A549 (cell line): ENCODE data around the gene UTS2B. TPM values are rescaled to one million over a fixed set of nuclear protein-coding genes. Genes with fewer than 3 reads are reported as not detected.

Experiments
- ATAC-seq, 2 experiments: fragments of 200-7000 bp in 1 of 2; fragments of >200 bp in 1 of 2; cut with Nextera tagmentation in 1 of 2; cut with Tn5 transposase in 1 of 2; 3 replicates each; pipeline versions ENCODE4 v1.8.0 to v1.9.1; 2018 to 2020; ENCODE audit warnings: mild to moderate bottlenecking in 1 of 2, moderate library complexity in 1 of 2
- CTCF ChIA-PET: fragments of 300-600 bp; sonication (Branson Sonifier 250); formaldehyde crosslinking; extraction: SDS; loops from one replicate; lab custom pipeline; 2021; ENCODE audit warnings: antibody characterized with exemption, inconsistent platforms; lab: Yijun Ruan, JAX
- POLR2A ChIA-PET: fragments of 350-600 bp; formaldehyde crosslinking; extraction: SDS; loops from one replicate; lab custom pipeline; 2021; ENCODE audit warnings: antibody characterized with exemption, inconsistent platforms; lab: Yijun Ruan, JAX
- DNase-seq, 2 experiments: peaks; one replicate each; pipeline versions ENCODE4 v3.0.0 to v3.0.0-alpha.2; 2011 to 2016; ENCODE audit warnings: low read depth in 1 of 2, low spot score in 1 of 2
- FAIRE-seq: peaks from 2 replicates; lab custom pipeline; 2011; peaks lifted over from hg19 to GRCh38; lab: Jason Lieb, UNC
- H3K27ac ChIP-seq, 2 experiments: fragments of >200 bp; sonication (Bioruptor Twin); formaldehyde crosslinking; 3 replicates each; pipeline ENCODE4 v1.5.1; 2016 to 2017
- H3K4me1 ChIP-seq: fragments of >200 bp; sonication (Bioruptor Twin); formaldehyde crosslinking; 3 replicates; pipeline ENCODE4 v1.6.1; 2016
- H3K4me2 ChIP-seq: fragments of >200 bp; sonication (Bioruptor Twin); formaldehyde crosslinking; 3 replicates; pipeline ENCODE4 v1.6.1; 2016
- H3K4me3 ChIP-seq: fragments of >200 bp; sonication (Bioruptor Twin); formaldehyde crosslinking; 3 replicates; pipeline ENCODE4 v1.5.1; 2016
- H3K9me3 ChIP-seq: fragments of >200 bp; sonication (Bioruptor Twin); formaldehyde crosslinking; 3 replicates; pipeline ENCODE4 v1.6.1; 2016
- BHLHE40 ChIP-seq: IDR thresholded peaks from 2 replicates; pipeline ENCODE4 v1.6.1; 2012; ENCODE audit warnings: low read depth, low read length, inconsistent platforms
- EHF ChIP-seq: fragments of 250-450 bp; sonication (Bioruptor Pico); IDR thresholded peaks from 2 replicates; pipeline ENCODE4 v1.5.0; 2020; ENCODE audit warnings: mild to moderate bottlenecking
- EP300 ChIP-seq, 2 experiments: fragments of >200 bp; sonication (Bioruptor Twin); formaldehyde crosslinking; IDR thresholded peaks; 2 replicates in 1 of 2; 3 replicates in 1 of 2; pipeline ENCODE4 v1.6.1; 2016 to 2017
- FOSL2 ChIP-seq, 2 experiments: fragments of 450-650 bp in 1 of 2; fragments of >200 bp in 1 of 2; sonication (Bioruptor Twin) in 1 of 2; formaldehyde crosslinking; IDR thresholded peaks; 2 replicates each; pipeline versions ENCODE4 v1.5.0 to v1.6.1; 2016 to 2020; ENCODE audit warnings: mild to moderate bottlenecking in 1 of 2, moderate library complexity in 1 of 2
- FOXS1 ChIP-seq: fragments of 250-450 bp; sonication (Bioruptor Pico); IDR thresholded peaks from 2 replicates; pipeline ENCODE4 v1.5.0; 2020; ENCODE audit warnings: mild to moderate bottlenecking, moderate library complexity
- GATA3 ChIP-seq: IDR thresholded peaks from 2 replicates; pipeline ENCODE4 v1.6.1; 2012; ENCODE audit warnings: borderline replicate concordance
- HDAC2 ChIP-seq: fragments of 200-600 bp; sonication (generic); IDR thresholded peaks from 2 replicates; pipeline ENCODE4 v1.6.1; 2016
- HEYL ChIP-seq: fragments of 250-450 bp; sonication (Bioruptor Pico); IDR thresholded peaks from 2 replicates; pipeline ENCODE4 v1.8.0; 2021; ENCODE audit warnings: mild to moderate bottlenecking, moderate library complexity
- HOXA7 ChIP-seq: fragments of 250-450 bp; sonication (Bioruptor Pico); IDR thresholded peaks from 2 replicates; pipeline ENCODE4 v1.5.0; 2020; ENCODE audit warnings: mild to moderate bottlenecking, moderate library complexity
- HOXB5 ChIP-seq: fragments of 250-450 bp; sonication (Bioruptor Pico); IDR thresholded peaks from 2 replicates; pipeline ENCODE4 v1.5.0; 2020; ENCODE audit warnings: mild to moderate bottlenecking, moderate library complexity
- JUN ChIP-seq, 2 experiments: fragments of >200 bp; sonication (Bioruptor Twin); formaldehyde crosslinking; IDR thresholded peaks; 2 replicates in 1 of 2; 3 replicates in 1 of 2; pipeline ENCODE4 v1.6.1; 2016 to 2017
- KDM1A ChIP-seq: fragments of 200-600 bp; sonication (generic); IDR thresholded peaks from 2 replicates; pipeline ENCODE4 v1.6.1; 2016; ENCODE audit warnings: low read depth, mild to moderate bottlenecking
- NR3C1 ChIP-seq: fragments of >200 bp; sonication (Bioruptor Twin); formaldehyde crosslinking; IDR thresholded peaks from 3 replicates; pipeline ENCODE4 v1.6.1; 2017
- POLR2AphosphoS2 ChIP-seq: conservative IDR thresholded peaks from 2 replicates; pipeline ENCODE4 v1.6.1; 2012; ENCODE audit warnings: low read length, improper control_type of control experiment, inconsistent platforms
- RNF2 ChIP-seq: fragments of 200-600 bp; sonication (generic); IDR thresholded peaks from 2 replicates; pipeline ENCODE4 v1.6.1; 2016; ENCODE audit warnings: low read depth, mild to moderate bottlenecking, antibody characterized with exemption, moderate library complexity, borderline replicate concordance
- SMC3 ChIP-seq: fragments of >200 bp; sonication (Bioruptor Twin); formaldehyde crosslinking; IDR thresholded peaks from 3 replicates; pipeline ENCODE4 v1.6.1; 2018; ENCODE audit warnings: inconsistent platforms
- TP53 ChIP-seq: fragments of 250-450 bp; sonication (Bioruptor Pico); IDR thresholded peaks from 2 replicates; pipeline ENCODE4 v1.5.0; 2021; ENCODE audit warnings: mild to moderate bottlenecking, moderate library complexity
- ZC3H11A ChIP-seq: fragments of 450-650 bp; IDR thresholded peaks from 2 replicates; pipeline ENCODE4 v1.6.1; 2014; ENCODE audit warnings: antibody characterized with exemption, mild to moderate bottlenecking
- ZFP36 ChIP-seq: fragments of 450-650 bp; IDR thresholded peaks from 2 replicates; pipeline ENCODE4 v1.6.1; 2014; ENCODE audit warnings: borderline replicate concordance; ENCODE audit not compliant: partially characterized antibody
- WGBS: methylation state at CpG from one replicate; pipeline ENCODE4 v1.1.6; 2017; ENCODE audit errors: missing lambda C conversion rate; 5-methylcytosine and 5-hydroxymethylcytosine counted together
- polyA plus RNA-seq, 4 experiments: library from polyadenylated mRNA; depleted of rRNA in 3 of 4; stranded (reverse); fragments of >200 nt; fragmentation: RNase III in 1 of 4; extraction: RNeasy Plus Mini Kit Qiagen cat#74134 plus additional on column Dnase treatment in 1 of 4; gene quantifications; 2 replicates in 3 of 4; 3 replicates in 1 of 4; pipeline ENCODE4 v1.2.3, GENCODE V29; 2011 to 2017
- TF ChIP-seq, protein P1 (sequence below): fragments of >200 bp; sonication (Bioruptor Twin); formaldehyde crosslinking; IDR thresholded peaks from 3 replicates; pipeline ENCODE4 v1.5.1; 2016
- TF ChIP-seq, protein P2 (sequence below): fragments of 450-650 bp; IDR thresholded peaks from 2 replicates; pipeline ENCODE4 v1.6.1; 2014; ENCODE audit warnings: antibody characterized with exemption
- TF ChIP-seq, protein P3 (sequence below): IDR thresholded peaks from 2 replicates; pipeline ENCODE4 v1.6.1; 2012
- TF ChIP-seq, protein P4 (sequence below): fragments of 150-350 bp; IDR thresholded peaks from 2 replicates; pipeline ENCODE4 v1.6.1; 2014; ENCODE audit warnings: low read depth, mild to moderate bottlenecking, low read length
- TF ChIP-seq, protein P5 (sequence below): fragments of >200 bp; sonication (Bioruptor Twin); formaldehyde crosslinking; IDR thresholded peaks from 3 replicates; pipeline ENCODE4 v1.6.1; 2016

UTS2B gene
- polyA plus RNA-seq, 2 of the 4 experiments (the other 2 are of a cell fraction) = 0.16 TPM; not detected in 1

DNA sequence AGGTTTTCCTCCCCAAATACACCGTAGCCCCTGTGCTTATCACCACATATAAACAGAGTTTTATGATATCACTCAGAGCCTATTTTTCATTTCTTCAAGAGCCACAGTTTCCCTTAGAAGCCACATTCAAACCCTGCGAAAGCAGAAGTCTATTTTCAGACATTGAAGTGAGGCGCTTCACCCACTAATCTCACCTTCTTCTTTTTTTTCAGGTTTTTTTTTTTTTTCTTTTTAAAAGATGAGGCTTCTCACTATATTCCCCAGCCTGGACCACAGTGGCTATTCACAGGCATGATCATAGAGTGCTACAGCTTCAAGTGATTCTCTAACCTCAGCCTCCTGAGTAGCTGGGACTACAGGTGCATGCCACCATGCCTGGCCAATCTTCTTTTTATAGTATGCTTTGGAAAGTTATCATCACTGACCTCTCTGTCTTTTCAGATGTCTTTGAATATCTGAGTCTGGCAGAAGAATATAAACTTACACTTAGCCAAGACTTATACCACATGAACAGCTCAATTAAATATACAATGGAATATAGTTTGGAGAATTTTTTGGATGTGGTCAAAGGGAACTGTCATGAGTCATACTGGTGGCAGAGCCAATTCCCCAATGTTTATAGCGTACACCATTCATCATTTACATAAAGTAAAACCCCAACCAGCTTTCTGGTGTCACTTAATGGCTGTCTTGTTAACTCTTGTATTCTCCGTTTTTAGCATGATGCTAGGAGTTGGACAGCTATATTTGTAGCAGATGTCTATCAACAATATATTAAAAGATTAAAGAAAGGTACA, 60.8 kb downstream of the UTS2B start:
- DNase-seq (no peak), FAIRE-seq (no peak), ATAC-seq (no peak)
- Histone ChIP-seq H3K27ac (no peak overlapping the region), H3K4me1 (no peaks in the 10 kb centered on the region), H3K9me3 (no peaks in the 10 kb centered on the region), H3K4me3 (no peak overlapping the region), H3K4me2 (no peak overlapping the region)
- 51% methylated on average over 5 of the region's 5 CpGs for WGBS
- TF ChIP-seq HOXA7 (CRISPR knock-in tag) = no peak
- no peak for TF ChIP-seq ZFP36
- TF ChIP-seq HEYL = no peak
- TF ChIP-seq, protein P1, sequence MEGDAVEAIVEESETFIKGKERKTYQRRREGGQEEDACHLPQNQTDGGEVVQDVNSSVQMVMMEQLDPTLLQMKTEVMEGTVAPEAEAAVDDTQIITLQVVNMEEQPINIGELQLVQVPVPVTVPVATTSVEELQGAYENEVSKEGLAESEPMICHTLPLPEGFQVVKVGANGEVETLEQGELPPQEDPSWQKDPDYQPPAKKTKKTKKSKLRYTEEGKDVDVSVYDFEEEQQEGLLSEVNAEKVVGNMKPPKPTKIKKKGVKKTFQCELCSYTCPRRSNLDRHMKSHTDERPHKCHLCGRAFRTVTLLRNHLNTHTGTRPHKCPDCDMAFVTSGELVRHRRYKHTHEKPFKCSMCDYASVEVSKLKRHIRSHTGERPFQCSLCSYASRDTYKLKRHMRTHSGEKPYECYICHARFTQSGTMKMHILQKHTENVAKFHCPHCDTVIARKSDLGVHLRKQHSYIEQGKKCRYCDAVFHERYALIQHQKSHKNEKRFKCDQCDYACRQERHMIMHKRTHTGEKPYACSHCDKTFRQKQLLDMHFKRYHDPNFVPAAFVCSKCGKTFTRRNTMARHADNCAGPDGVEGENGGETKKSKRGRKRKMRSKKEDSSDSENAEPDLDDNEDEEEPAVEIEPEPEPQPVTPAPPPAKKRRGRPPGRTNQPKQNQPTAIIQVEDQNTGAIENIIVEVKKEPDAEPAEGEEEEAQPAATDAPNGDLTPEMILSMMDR = no peak
- TF ChIP-seq HDAC2 = no peak
- no peak for TF ChIP-seq KDM1A
- no peak for TF ChIP-seq POLR2AphosphoS2
- no peak for TF ChIP-seq FOSL2 (IDR thresholded peaks at IDR 0.05)
- no peak for TF ChIP-seq FOSL2 (CRISPR knock-in tag; IDR thresholded peaks at IDR 0.05)
- no peak for TF ChIP-seq EHF (CRISPR knock-in tag)
- CTCF ChIA-PET = interaction anchor here (0.7 kb wide), 1 partner anchor 570 kb away, joined by 3 read pairs; no protein-coding TSS in a partner anchor
- POLR2A ChIA-PET = no interaction called here

DNA sequence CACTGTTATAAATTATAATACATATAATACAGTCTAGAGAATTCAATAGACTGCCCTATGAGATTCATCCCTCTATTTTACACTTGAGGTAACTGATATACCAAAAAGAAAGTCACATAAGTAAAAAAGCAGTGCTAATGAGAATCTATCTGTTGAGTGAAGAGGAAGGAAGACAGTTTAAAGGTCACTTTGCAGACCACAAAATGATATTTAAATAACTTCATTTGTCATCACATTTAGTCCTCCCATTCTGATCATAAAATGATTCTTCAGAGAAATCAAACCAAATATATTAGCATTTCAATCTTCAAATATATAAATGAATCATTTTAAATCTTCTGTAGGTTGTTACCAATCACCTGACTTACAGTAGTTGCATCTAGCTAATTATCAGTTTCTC, 61.6 kb downstream of the UTS2B start:
- TF ChIP-seq TP53 (CRISPR knock-in tag) (no peak), FOXS1 (CRISPR knock-in tag) (no peak), EP300 (IDR thresholded peaks at IDR 0.05) (no peak), KDM1A (no peak), SMC3 (no peak), JUN (IDR thresholded peaks at IDR 0.05) (no peak), HOXB5 (no peak), NR3C1 (no peak), HEYL (no peak), GATA3 (no peak), ZC3H11A (no peak), BHLHE40 (no peak), RNF2 (no peak), ZFP36 (no peak)
- TF ChIP-seq, protein P2, sequence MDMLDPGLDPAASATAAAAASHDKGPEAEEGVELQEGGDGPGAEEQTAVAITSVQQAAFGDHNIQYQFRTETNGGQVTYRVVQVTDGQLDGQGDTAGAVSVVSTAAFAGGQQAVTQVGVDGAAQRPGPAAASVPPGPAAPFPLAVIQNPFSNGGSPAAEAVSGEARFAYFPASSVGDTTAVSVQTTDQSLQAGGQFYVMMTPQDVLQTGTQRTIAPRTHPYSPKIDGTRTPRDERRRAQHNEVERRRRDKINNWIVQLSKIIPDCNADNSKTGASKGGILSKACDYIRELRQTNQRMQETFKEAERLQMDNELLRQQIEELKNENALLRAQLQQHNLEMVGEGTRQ = no peak
- TF ChIP-seq, protein P3, sequence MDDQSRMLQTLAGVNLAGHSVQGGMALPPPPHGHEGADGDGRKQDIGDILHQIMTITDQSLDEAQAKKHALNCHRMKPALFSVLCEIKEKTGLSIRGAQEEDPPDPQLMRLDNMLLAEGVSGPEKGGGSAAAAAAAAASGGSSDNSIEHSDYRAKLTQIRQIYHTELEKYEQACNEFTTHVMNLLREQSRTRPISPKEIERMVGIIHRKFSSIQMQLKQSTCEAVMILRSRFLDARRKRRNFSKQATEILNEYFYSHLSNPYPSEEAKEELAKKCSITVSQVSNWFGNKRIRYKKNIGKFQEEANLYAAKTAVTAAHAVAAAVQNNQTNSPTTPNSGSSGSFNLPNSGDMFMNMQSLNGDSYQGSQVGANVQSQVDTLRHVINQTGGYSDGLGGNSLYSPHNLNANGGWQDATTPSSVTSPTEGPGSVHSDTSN = no peak
- TF ChIP-seq, protein P4, sequence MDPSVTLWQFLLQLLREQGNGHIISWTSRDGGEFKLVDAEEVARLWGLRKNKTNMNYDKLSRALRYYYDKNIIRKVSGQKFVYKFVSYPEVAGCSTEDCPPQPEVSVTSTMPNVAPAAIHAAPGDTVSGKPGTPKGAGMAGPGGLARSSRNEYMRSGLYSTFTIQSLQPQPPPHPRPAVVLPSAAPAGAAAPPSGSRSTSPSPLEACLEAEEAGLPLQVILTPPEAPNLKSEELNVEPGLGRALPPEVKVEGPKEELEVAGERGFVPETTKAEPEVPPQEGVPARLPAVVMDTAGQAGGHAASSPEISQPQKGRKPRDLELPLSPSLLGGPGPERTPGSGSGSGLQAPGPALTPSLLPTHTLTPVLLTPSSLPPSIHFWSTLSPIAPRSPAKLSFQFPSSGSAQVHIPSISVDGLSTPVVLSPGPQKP = no peak
- TF ChIP-seq, protein P5, sequence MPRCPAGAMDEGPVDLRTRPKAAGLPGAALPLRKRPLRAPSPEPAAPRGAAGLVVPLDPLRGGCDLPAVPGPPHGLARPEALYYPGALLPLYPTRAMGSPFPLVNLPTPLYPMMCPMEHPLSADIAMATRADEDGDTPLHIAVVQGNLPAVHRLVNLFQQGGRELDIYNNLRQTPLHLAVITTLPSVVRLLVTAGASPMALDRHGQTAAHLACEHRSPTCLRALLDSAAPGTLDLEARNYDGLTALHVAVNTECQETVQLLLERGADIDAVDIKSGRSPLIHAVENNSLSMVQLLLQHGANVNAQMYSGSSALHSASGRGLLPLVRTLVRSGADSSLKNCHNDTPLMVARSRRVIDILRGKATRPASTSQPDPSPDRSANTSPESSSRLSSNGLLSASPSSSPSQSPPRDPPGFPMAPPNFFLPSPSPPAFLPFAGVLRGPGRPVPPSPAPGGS = no peak
- H3K4me2 ChIP-seq = no peak overlapping the region
- ChIA-PET POLR2A (no interaction called here), CTCF (no interaction called here)
- ATAC-seq (no peak), DNase-seq (no peak), FAIRE-seq (no peak)
- H3K9me3 ChIP-seq = no peaks in the 10 kb centered on the region
- H3K4me1 ChIP-seq = no peaks in the 10 kb centered on the region
- H3K27ac ChIP-seq = no peak overlapping the region
- H3K4me3 ChIP-seq = no peak overlapping the region
